Neural cell (in vitro differentiated cells): ENCODE results near the gene FGF11.

Experiments used
- CTCF ChIP-seq: fragments of 450-650 bp; IDR thresholded peaks from 2 replicates; pipeline ENCODE4 v1.5.1; 2014; ENCODE audit warnings: antibody characterized with exemption, mild to moderate bottlenecking, moderate library complexity; ENCODE audit not compliant: poor library complexity, severe bottlenecking
- EZH2 ChIP-seq: fragments of 200-600, 300-800 bp; shearing (Covaris generic), sonication (generic); IDR thresholded peaks from 2 replicates; pipeline ENCODE4 v1.6.1; 2014; ENCODE audit warnings: antibody characterized with exemption, low read length, borderline replicate concordance, mild to moderate bottlenecking; ENCODE audit not compliant: insufficient read depth, poor library complexity, severe bottlenecking
- POLR2AphosphoS5 ChIP-seq: IDR thresholded peaks from 2 replicates; pipeline ENCODE4 v1.6.1; 2012
- REST ChIP-seq: IDR thresholded peaks from 2 replicates; pipeline ENCODE4 v1.6.1; 2012; ENCODE audit warnings: borderline replicate concordance
- TAF1 ChIP-seq: IDR thresholded peaks from 2 replicates; pipeline ENCODE4 v1.6.1; 2012; ENCODE audit warnings: low read depth

- TF ChIP-seq EZH2 (no peak), REST (no peak), CTCF (no peak), POLR2AphosphoS5 (no peak), TAF1 (no peak)
Measured at GRCh38 chr17:7409716-7410115, 29.6 kb upstream of the FGF11 start.
